IPS-20b (cell line): ENCODE results near the gene ABHD4.

Experiments
- H3K27ac ChIP-seq: one replicate; pipeline ENCODE4 v1.5.1; 2013; ENCODE audit warnings: low read length
- H3K27me3 ChIP-seq: 2 replicates; pipeline ENCODE4 v1.6.1; 2013; ENCODE audit warnings: mild to moderate bottlenecking, low read length, inconsistent platforms; ENCODE audit not compliant: insufficient read depth
- H3K36me3 ChIP-seq: 2 replicates; pipeline ENCODE4 v1.6.1; 2013; ENCODE audit warnings: low read depth, mild to moderate bottlenecking, inconsistent platforms, low read length, moderate library complexity; ENCODE audit not compliant: insufficient read depth
- H3K4me1 ChIP-seq: 2 replicates; pipeline ENCODE4 v1.6.1; 2013; ENCODE audit warnings: mild to moderate bottlenecking, control low read depth, inconsistent platforms, low read length, moderate library complexity; ENCODE audit not compliant: insufficient read depth
- H3K4me3 ChIP-seq: 2 replicates; pipeline ENCODE4 v1.5.1; 2013; ENCODE audit warnings: mild to moderate bottlenecking, low read length, inconsistent platforms
- H3K9ac ChIP-seq: 2 replicates; pipeline ENCODE4 v1.6.1; 2013; ENCODE audit warnings: low read depth, mild to moderate bottlenecking, inconsistent platforms, low read length, moderate library complexity
- H3K9me3 ChIP-seq: 2 replicates; pipeline ENCODE4 v1.6.1; 2013; ENCODE audit warnings: mild to moderate bottlenecking, low read depth, low read length, inconsistent platforms; ENCODE audit not compliant: insufficient read depth

The ABHD4 gene

DNA sequence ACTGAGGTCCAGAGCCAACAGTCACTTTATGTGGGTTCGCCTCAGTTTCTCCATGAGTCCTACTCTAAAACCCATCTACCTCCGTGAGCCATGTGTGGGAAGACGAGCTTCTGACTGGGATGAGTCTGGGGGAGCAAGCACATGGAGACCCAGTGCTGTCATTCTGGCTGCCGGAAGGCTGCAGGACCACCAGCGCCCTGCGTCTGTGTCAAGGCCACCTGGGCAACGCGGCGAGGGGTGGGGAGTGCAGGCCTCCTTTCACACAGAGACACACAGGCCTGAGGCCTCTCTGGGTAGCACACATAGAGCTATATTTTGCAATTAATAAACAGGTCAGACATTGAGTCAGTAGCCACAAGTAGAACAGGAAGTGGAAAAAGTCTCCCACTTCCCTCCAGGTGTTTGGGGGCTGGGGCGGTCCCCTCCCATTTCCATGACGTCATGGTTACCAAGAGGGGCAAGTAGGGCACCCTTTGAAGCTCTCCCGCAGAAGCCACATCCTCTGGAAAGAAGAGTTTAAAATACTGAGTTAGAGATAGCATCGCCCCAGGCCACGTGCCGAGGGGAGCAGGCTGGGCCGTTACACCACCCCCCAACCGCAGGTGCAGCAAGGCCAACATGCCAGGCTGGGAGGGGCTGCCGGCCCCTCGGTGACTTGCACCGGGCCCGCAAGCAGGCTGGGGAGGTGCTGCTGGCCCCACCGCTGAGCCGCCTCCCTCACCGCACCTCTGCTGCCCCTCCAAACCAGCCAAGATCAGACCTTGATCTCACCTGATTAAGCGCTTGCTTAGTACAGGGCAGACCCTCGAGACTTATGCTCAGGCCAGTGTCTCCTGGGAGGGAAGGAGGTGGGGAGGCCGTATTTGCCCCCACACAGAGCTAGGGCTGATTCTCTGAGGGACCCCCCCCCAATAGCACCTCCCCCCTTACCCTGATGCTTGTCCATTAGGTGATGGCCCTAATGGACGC, 41.8 kb upstream of the ABHD4 start:
- Histone ChIP-seq H3K27ac (no peak overlapping the region), H3K4me1 (peaks cover 3% of the 10 kb centered on the region; the same call in 1 of the 2 replicates)

DNA sequence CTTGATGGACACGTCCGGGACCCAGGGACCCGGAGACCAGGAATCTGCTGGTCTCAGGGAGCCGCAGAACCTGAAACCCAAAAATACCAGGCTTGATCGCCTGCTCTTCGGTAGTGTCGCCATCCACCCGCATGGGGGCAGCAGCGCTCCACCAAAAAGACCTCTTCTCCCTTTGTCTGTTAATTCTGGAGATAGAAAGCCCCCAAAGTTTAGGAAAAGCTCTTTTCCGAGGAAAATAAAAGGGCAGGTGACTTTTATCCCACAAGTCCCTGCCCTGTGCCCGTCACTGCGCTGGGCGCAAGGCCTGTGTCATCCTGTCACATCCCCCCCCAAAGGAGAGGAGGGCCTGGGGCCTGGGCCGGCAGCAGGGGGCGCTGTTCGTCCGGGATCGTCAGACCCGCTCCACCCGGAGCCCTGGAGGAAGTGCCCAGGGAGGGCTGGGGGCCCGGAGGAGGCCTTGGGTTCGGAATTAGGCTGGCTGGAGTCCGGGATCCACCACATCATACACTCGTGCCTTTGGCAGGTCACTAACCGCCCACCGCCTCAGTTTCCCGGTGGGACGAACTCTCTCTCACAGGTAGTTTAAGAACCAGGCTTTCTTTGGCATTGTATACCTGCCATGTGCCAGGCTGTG, 41.0 kb upstream of the ABHD4 start:
- Histone ChIP-seq H3K9ac (peak overlapping the region; percentile 65), H3K27me3 (no peaks in the 10 kb centered on the region), H3K4me1 (peaks cover 3% of the 10 kb centered on the region; the same call in 1 of the 2 replicates), H3K4me3 (peak overlapping the region; percentile 52; the same call in 1 of the 2 replicates), H3K36me3 (no peaks in the 10 kb centered on the region), H3K9me3 (no peaks in the 10 kb centered on the region), H3K27ac (no peak overlapping the region)

More for the DNA sequence above, 41.8 kb upstream of the ABHD4 start:
- Histone ChIP-seq H3K9me3 (no peaks in the 10 kb centered on the region), H3K27me3 (no peaks in the 10 kb centered on the region), H3K36me3 (no peaks in the 10 kb centered on the region), H3K4me3 (no peak overlapping the region), H3K9ac (peak overlapping the region; percentile 65; the same call in 1 of the 2 replicates)

DNA sequence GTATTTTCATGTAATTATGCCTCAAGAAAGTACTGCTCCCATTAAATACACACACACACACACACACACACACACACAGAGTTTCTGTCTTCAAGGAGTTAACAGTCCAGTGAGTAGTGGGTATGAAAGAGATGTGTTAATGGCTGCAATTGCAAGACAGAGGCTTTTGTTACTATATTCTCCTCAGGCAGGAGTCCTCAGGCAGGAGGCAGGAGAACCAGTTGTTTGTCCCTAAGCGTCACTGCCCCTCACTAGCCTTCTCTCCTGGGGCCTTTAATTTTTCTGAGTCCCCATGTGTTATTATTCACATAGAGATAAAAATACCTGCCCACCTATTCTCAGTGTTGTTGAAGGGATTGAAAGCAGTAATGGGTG, 40.3 kb upstream of the ABHD4 start:
- Histone ChIP-seq H3K4me3 (no peak overlapping the region), H3K36me3 (no peaks in the 10 kb centered on the region), H3K27ac (no peak overlapping the region), H3K4me1 (peaks cover 3% of the 10 kb centered on the region; the same call in 1 of the 2 replicates), H3K9ac (peak overlapping the region; percentile 65; the same call in 1 of the 2 replicates), H3K9me3 (no peaks in the 10 kb centered on the region), H3K27me3 (no peaks in the 10 kb centered on the region)

DNA sequence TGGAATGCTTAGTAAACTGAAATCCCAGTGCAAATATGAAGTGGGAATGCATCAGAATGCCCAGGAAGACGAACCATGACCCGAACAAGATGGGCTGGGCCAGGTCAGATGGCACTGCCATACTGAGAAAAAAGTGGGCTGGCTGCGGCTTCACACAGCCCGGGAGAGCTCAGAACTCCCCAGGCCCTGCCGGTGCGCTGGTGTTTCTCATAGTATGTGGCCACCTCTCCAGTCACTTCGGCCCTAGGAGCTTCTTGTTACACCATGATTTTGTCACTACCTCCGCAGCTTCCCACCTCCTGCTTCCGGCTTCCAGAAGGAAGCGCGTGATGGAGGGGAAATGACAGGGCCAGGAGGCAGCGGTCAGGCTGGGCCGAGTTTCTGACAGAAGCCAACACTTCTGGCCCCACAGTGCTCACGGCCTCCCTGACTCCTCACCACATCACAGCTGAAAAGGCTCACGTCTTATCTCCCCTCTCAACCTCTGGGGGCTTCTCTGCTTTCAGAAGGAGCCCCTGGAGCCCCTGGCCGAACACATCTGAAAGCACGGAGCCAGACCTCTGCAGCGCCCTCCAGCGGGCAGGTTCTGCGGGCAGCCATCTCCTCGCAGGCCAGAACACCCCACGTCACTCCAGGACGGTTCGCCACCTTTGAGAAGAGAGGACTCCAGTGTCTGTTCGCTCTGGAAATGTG, 39.7 kb upstream of the ABHD4 start:
- H3K9ac ChIP-seq = no peak overlapping the region
- H3K4me1 ChIP-seq = peaks cover 3% of the 10 kb centered on the region; the same call in 1 of the 2 replicates
- H3K9me3 ChIP-seq = no peaks in the 10 kb centered on the region
- H3K27me3 ChIP-seq = no peaks in the 10 kb centered on the region
- no peak overlapping the region for H3K4me3 ChIP-seq
- no peak overlapping the region for H3K27ac ChIP-seq
- H3K36me3 ChIP-seq = no peaks in the 10 kb centered on the region

DNA sequence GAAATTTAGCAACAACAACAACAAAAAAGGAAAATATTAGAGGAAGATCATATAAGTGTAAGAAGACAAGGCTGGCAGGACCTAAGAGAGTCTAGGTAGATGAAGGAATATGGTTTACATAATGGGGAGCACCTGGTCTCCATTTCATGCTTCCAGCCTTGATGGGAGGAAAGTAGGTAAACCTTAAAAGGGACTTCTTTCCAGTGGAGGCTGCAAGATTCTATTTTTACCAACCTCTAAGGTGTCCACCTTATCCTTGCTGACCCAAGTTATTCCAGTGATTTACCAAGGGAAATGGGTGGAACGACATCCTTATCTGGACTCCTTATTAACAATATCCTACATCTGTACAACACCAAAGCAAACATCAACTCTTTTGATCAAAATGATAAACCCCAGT, 39.1 kb upstream of the ABHD4 start:
- Histone ChIP-seq H3K27me3 (no peaks in the 10 kb centered on the region), H3K9me3 (no peaks in the 10 kb centered on the region), H3K36me3 (peaks cover 7% of the 10 kb centered on the region; the same call in 1 of the 2 replicates), H3K9ac (no peak overlapping the region), H3K4me1 (peaks cover 3% of the 10 kb centered on the region; the same call in 1 of the 2 replicates), H3K27ac (no peak overlapping the region), H3K4me3 (no peak overlapping the region)

DNA sequence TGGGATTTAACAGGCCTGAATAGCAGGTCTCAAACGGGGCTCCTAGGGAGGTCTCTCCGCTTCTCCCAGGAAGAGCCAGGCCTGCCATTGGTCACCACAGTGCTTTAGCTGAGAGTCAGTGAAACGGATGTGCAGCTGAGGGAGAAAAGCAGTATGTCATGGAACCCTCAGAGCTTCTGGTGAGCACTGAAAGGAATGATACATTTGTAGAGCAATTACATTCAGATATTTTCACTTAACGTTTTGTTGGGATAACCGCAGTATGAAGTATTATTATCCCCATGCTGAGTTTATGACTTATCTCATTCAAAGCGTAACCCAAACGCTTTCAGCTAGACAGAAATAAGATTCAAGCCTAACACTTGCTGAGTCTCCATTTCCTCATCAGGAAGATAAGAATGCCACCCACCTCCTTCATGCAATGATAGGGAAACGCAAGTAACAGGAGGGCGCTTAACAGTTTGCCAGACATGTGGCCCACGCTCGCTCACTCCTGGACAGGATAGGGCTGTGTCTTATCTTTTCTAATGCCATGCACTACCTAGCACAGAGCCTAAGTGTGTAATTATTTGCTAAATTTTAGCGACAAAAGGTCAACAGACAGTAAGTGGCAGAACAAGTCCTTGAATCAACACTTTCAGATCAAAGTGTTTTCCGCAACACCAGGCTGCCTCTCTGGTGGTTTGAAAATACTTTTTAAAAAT, 37.3 kb upstream of the ABHD4 start:
- Histone ChIP-seq H3K4me3 (no peak overlapping the region), H3K27me3 (no peaks in the 10 kb centered on the region), H3K4me1 (peaks cover 3% of the 10 kb centered on the region; the same call in 1 of the 2 replicates), H3K9ac (no peak overlapping the region), H3K27ac (no peak overlapping the region), H3K36me3 (peaks cover 23% of the 10 kb centered on the region), H3K9me3 (no peaks in the 10 kb centered on the region)

DNA sequence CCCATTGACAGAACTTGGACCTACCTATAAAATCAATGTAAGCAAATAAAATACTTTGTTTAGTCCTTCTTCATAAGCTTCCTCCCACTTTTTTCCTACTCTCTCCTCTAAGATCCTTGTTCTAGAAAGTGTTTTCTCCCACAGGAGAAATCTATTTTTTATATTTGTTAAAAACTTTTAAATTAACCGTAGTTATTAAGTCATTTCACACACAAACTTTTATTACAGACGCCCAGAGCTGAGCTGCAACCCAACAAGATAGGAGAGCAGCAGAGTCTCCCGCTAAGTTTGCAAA, 36.8 kb upstream of the ABHD4 start:
- H3K36me3 ChIP-seq = peaks cover 28% of the 10 kb centered on the region
- no peak overlapping the region for H3K9ac ChIP-seq
- H3K27ac ChIP-seq = no peak overlapping the region

DNA sequence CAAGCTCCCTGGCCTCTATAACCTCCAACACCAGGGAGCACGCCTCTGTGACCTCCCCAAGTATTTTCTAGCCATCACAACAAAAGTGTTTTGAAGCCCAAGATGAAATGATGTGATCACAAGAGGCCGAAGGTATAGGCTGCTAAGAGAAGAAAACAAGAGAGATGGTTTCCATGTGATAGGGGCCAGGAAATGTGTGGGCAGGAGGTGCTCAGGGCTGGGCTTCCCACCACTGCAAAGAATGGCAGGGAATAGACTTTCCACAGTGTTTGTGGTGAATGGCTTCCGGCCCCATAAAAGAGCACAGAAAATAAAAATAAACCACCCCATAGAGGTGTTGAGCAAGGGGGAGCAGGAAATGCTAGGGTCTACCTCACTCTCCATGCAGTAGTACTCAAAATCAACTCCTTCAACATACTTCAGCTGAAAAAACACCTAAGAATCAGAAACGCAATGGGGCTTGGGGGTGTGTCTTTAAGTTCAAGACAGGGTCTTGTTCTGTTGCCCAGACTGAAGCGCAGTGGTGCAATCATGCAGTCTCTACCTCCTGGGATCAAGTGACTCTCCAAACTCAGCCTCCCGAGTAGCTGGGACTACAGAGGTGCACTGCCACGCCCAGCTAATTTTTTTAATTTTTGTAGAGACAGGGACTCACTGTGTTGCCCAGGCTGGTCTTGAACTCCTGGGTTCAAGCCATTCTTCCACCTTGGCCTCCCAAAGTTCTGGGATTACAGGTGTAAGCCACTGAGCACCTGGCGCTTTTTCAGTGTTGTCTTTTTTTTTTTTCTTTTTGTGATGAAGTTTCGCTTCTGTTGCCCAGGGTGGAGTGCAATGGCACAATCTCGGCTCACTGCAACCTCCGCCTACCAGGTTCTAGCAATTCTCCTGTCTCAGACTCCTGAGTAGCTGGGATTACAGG, 36.2 kb upstream of the ABHD4 start:
- Histone ChIP-seq H3K36me3 (peaks cover 32% of the 10 kb centered on the region), H3K9ac (no peak overlapping the region), H3K27me3 (no peaks in the 10 kb centered on the region), H3K27ac (no peak overlapping the region), H3K4me1 (peaks cover 3% of the 10 kb centered on the region; the same call in 1 of the 2 replicates), H3K4me3 (no peak overlapping the region), H3K9me3 (no peaks in the 10 kb centered on the region)

More for the DNA sequence above, 36.8 kb upstream of the ABHD4 start:
- Histone ChIP-seq H3K27me3 (no peaks in the 10 kb centered on the region), H3K4me1 (peaks cover 3% of the 10 kb centered on the region; the same call in 1 of the 2 replicates), H3K4me3 (no peak overlapping the region), H3K9me3 (no peaks in the 10 kb centered on the region)

DNA sequence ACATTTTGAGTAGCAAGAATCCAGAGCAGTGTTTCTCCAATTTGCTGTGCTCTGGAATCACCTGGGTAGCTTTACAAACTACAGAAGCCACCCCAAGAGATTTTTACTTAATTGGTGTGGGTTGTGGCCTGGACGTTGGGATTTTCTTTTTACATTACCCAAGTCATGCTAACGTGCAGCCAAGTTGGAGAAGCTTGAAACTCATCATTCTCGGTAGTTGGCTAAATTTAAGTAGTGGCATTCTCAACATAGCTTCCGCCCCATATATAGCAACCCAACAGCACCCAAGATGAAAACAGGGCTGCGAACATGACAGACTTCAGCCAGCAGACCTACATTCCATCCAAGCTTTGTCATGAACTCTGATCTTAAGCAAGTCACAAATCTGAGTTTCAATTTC, 34.1 kb upstream of the ABHD4 start:
- H3K4me3 ChIP-seq = no peak overlapping the region
- no peak overlapping the region for H3K27ac ChIP-seq
- peaks cover 47% of the 10 kb centered on the region for H3K36me3 ChIP-seq
- H3K9me3 ChIP-seq = no peaks in the 10 kb centered on the region
- no peak overlapping the region for H3K9ac ChIP-seq
- H3K4me1 ChIP-seq = no peaks in the 10 kb centered on the region
- H3K27me3 ChIP-seq = no peaks in the 10 kb centered on the region

DNA sequence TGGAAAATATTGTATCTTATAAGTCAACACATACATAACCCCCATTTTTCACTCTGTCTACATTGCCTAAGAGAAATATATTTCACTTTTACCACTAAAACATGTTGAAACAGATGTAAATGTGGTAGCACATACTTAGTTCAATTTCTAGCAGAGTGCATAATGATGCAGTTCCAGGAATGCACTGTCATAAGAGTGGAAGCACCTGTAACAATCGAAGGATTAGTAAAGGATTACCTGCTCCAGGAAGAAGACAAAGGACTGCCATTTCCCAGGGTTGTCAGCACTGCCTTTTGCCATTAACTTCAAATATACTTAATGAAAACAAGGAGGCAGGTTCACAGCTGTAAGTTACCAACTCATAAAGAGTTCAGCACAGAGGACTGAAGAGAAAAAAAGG, 33.6 kb upstream of the ABHD4 start:
- Histone ChIP-seq H3K4me1 (no peaks in the 10 kb centered on the region), H3K27me3 (no peaks in the 10 kb centered on the region), H3K36me3 (peaks cover 47% of the 10 kb centered on the region), H3K4me3 (no peak overlapping the region), H3K9ac (no peak overlapping the region), H3K27ac (no peak overlapping the region), H3K9me3 (no peaks in the 10 kb centered on the region)
